ENCODE results near the gene SYK. TPM values are rescaled to one million over a fixed set of nuclear protein-coding genes. Genes with fewer than 3 reads are reported as not detected.

Gene SYK
- polyA plus RNA-seq, 3 donors: 51.1 to 186 (median 177) TPM

DNA sequence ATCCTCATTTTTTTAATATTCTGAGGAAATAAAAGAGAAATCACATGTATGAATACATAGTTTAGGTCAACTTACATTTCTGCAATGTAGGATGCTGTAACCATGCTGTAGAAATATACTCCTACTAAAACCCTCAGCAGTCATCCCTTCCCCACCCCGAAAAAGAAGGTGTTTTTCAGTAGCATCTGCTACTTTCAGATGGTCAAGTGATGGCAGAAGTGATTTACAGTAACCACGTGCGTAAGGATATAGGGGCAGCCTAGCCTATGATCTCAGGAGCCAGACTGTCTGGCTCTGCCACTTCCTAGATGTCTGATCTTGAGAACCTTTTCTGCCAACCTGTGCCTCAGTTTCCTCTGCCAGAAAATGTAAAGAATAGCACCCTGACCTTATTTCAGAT is 26.0 kb upstream of the SYK start:
- Histone ChIP-seq H3K27ac (ENCODE audit: low read depth in 1 of 2, low read length in 2 of 2) (no peak overlapping the region), H2AFZ (ENCODE audit: insufficient read depth, low read depth, low read length, poor library complexity, severe bottlenecking) (no peak overlapping the region), H3K9ac (ENCODE audit: insufficient read depth, low read length, poor library complexity, severe bottlenecking) (no peak overlapping the region), H4K20me1 (ENCODE audit: insufficient read depth, low read length) (no peaks in the 10 kb centered on the region), H3K4me3 (replicated peaks in 1 of 3; ENCODE audit: low read depth in 2 of 3, low read length in 3 of 3) (no peak overlapping the region), H3K4me2 (replicated peaks; ENCODE audit: extremely low read depth, low read length, poor library complexity, severe bottlenecking) (no peak overlapping the region), H3K79me2 (ENCODE audit: insufficient read depth, low read length) (no peaks in the 10 kb centered on the region), H3K27me3 (ENCODE audit: control insufficient read depth in 2 of 2, insufficient read depth in 2 of 2, low read length in 2 of 2) (no peaks in the 10 kb centered on the region), H3K9me3 (replicated peaks in 1 of 2; ENCODE audit: control insufficient read depth in 1 of 2, insufficient read depth in 1 of 2, low read length in 2 of 2) (no peaks in the 10 kb centered on the region), H3K4me1 (ENCODE audit: control insufficient read depth in 1 of 2, insufficient read depth in 2 of 2, low read length in 2 of 2) (peaks cover 44 to 45% of the 10 kb centered on the region in 2 donors), H3K36me3 (replicated peaks in 1 of 2; ENCODE audit: control insufficient read depth in 1 of 2, insufficient read depth in 2 of 2, low read length in 2 of 2) (no peaks in the 10 kb centered on the region)
- Mint-ChIP-seq H3K27ac (no peak overlapping the region), H3K4me3 (no peak overlapping the region), H3K9me3 (peaks cover 0 to 3% (median 0%) of the 10 kb centered on the region in 7 donors), H3K36me3 (no peaks in the 10 kb centered on the region), H3K4me1 (peaks cover 43% of the 10 kb centered on the region), H3K27me3 (ENCODE audit: low read depth in 3 of 3) (peaks cover 0 to 1% (median 0%) of the 10 kb centered on the region in 3 donors)
- DNase-seq: no peak
- intact Hi-C loops (cut with micrococcal nuclease): loop anchor here in 1 of 2 donors (10.0 kb wide), 1 partner anchor 49 kb away; no protein-coding TSS in a partner anchor
- TF ChIP-seq, protein P1, sequence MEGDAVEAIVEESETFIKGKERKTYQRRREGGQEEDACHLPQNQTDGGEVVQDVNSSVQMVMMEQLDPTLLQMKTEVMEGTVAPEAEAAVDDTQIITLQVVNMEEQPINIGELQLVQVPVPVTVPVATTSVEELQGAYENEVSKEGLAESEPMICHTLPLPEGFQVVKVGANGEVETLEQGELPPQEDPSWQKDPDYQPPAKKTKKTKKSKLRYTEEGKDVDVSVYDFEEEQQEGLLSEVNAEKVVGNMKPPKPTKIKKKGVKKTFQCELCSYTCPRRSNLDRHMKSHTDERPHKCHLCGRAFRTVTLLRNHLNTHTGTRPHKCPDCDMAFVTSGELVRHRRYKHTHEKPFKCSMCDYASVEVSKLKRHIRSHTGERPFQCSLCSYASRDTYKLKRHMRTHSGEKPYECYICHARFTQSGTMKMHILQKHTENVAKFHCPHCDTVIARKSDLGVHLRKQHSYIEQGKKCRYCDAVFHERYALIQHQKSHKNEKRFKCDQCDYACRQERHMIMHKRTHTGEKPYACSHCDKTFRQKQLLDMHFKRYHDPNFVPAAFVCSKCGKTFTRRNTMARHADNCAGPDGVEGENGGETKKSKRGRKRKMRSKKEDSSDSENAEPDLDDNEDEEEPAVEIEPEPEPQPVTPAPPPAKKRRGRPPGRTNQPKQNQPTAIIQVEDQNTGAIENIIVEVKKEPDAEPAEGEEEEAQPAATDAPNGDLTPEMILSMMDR (IDR thresholded peaks at IDR 0.05): no peak
- WGBS (ENCODE audit: insufficient coverage): 67% methylated on average over 3 of the region's 3 CpGs

DNA sequence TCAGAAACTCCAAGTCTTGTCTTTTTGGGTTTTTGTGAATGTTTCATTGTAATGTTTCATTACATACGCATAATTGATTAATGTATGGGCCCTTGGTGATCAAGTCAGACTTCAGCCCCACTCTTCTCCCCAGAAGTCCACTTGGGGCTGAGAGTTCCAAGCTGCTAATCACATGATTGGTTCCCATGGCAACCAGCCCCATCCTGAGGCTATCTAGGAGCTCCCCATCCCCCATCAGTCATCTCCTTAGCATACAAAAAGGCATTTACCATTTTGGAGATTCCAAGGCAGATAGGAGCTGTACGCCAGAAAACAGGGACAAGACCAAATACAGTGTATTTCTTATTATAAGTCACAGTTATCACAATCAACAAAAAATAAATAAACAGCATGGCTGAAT is 22.9 kb upstream of the SYK start:
- H3K36me3 ChIP-seq (replicated peaks in 1 of 2; ENCODE audit: control insufficient read depth in 1 of 2, insufficient read depth in 2 of 2, low read length in 2 of 2): no peaks in the 10 kb centered on the region
- intact Hi-C loops (cut with micrococcal nuclease): loop anchor here in 1 of 2 donors (10.0 kb wide), 1 partner anchor 46 kb away; no protein-coding TSS in a partner anchor
- WGBS (ENCODE audit: insufficient coverage): no CpG with 5 or more reads among the region's 2 CpGs

More for the DNA sequence above, 22.9 kb upstream of the SYK start:
- H3K4me2 ChIP-seq (replicated peaks; ENCODE audit: extremely low read depth, low read length, poor library complexity, severe bottlenecking): no peak overlapping the region
- peaks cover 17 to 30% of the 10 kb centered on the region in 2 donors for H3K4me1 ChIP-seq (ENCODE audit: control insufficient read depth in 1 of 2, insufficient read depth in 2 of 2, low read length in 2 of 2)
- no peak for DNase-seq
- Mint-ChIP-seq H3K4me3 (no peak overlapping the region), H3K4me1 (peaks cover 28% of the 10 kb centered on the region), H3K27ac (no peak overlapping the region), H3K36me3 (no peaks in the 10 kb centered on the region), H3K9me3 (peaks cover 0 to under 1% (median 0%) of the 10 kb centered on the region in 7 donors), H3K27me3 (ENCODE audit: low read depth in 3 of 3) (peaks cover 0 to 1% (median 1%) of the 10 kb centered on the region in 3 donors)
- no peaks in the 10 kb centered on the region for H3K9me3 ChIP-seq (replicated peaks in 1 of 2; ENCODE audit: control insufficient read depth in 1 of 2, insufficient read depth in 1 of 2, low read length in 2 of 2)
- no peak overlapping the region for H3K9ac ChIP-seq (ENCODE audit: insufficient read depth, low read length, poor library complexity, severe bottlenecking)
- no peaks in the 10 kb centered on the region for H3K27me3 ChIP-seq (ENCODE audit: control insufficient read depth in 2 of 2, insufficient read depth in 2 of 2, low read length in 2 of 2)
- no peak overlapping the region for H3K4me3 ChIP-seq (replicated peaks in 1 of 3; ENCODE audit: low read depth in 2 of 3, low read length in 3 of 3)
- TF ChIP-seq, protein P1 (IDR thresholded peaks at IDR 0.05): no peak
- H2AFZ ChIP-seq (ENCODE audit: insufficient read depth, low read depth, low read length, poor library complexity, severe bottlenecking): no peak overlapping the region
- no peak overlapping the region for H3K27ac ChIP-seq (ENCODE audit: low read depth in 1 of 2, low read length in 2 of 2)
- H3K79me2 ChIP-seq (ENCODE audit: insufficient read depth, low read length): no peaks in the 10 kb centered on the region
- no peaks in the 10 kb centered on the region for H4K20me1 ChIP-seq (ENCODE audit: insufficient read depth, low read length)

Data from CD14-positive monocyte (primary cell).